HG03457 (cell line): ENCODE data around the gene RAD9A.
A peak's percentile ranks its signal among the peaks of the same experiment; 100 is the strongest.

Experiments used
- ATAC-seq: cut with Tn5 transposase; IDR thresholded peaks from one replicate; pipeline ENCODE4 v1.9.1; 2021; ENCODE audit warnings: moderate number of reproducible peaks; ENCODE audit not compliant: unreplicated experiment

RAD9A gene

DNA sequence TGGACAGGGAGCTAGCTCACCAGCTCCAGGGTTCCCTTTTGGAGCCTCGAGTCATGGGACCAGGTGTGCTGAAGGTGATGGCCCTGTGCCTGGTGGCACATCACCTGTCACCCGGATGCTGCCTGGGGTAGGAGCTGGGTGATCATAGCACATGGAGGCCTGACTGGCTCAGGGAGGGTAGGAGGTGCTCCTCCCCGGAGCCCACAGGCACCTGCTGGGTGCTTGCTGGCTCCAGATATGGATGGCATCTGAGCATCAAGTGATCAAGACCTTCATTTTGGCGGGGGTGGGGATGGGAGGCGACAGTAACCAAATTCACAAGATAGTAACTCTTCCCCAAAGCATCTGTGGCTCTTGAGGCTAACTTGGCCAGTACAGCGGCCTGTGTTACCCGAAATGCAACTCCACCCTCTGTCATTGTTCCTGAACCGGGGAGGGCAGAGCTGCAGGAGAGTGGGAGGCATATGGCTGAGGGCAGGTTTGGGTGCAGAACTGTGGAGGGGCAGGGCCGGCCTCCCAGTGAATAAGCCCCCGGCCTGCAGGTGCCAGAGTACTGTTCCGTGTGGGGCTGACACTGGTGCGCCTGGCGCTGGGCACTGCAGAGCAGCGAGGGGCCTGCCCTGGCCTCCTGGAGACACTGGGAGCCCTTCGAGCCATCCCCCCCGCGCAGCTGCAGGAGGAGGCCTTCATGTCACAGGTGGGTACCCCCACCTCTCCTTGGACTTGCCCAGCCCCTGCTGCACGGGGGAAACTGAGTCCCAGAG is 16.8 kb downstream of the RAD9A start:
- no peak for ATAC-seq

DNA sequence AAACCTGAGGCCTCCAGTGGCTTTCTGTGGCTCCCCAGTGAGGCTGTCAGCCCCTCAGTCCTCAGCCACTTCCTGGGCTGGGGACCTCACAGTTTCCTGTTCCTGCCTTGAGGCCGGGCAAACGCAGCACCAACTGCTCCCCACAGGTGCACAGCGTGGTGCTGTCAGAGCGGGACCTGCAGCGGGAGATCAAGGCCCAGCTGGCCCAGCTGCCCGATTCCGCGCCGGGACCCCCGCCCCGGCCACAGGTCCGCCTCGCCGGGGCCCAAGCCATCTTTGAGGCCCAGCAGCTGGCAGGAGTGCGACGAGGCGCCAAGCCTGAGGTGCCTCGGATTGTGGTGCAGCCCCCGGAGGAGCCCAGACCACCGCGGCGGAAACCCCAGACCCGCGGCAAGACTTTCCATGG is 17.5 kb downstream of the RAD9A start:
- ATAC-seq: no peak

DNA sequence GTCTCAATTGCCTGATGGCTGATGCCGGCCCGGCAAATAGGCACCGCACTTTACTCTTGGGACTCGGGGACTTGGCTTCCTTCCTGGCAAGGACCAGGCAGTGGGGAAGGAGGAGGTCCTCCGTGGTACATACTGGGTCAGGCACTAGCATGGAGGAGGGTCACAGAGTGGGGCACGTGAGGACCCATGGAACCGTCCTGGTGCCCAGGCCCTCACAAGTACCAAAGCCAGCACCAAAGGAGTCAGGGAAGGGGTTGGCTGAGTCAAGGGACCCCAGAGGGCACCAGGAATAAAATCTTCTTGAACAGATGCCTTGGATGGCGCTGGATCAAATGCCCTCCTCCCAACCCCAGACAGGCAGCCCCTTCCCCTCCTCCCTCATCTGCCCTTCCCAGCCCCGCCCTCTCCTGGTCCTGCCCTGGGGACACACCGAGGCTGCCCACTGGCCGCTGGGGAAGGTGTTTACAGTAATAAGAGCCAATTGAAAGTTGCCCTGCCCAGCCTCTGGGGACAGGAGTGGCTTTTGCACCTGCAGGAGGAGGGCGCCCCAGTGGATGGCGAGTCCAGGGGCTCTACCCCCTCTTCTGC is 18.1 kb downstream of the RAD9A start:
- ATAC-seq: no peak

DNA sequence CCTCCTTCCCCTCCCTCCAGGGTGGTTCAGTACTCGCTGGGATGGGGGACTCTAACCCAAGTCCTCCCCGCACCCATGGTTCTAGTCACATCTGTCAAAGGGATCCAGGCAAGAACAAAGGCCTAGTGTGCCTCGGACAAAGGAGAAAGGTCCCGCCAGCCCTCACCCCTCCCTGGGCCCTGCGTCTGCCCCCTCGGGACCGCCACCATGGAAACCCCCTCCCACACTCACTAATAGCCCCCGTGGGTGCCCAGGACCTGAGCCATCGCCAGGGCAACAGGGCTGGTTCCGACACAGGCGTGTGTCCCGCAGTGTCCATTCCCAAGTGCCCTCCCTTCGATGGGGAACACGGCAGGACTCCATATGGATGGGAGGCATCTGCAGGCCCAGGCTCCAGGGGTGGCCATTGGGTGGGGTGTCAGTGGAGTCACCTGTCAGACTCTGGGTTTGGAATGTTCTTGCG is 18.6 kb downstream of the RAD9A start:
- ATAC-seq: no peak

DNA sequence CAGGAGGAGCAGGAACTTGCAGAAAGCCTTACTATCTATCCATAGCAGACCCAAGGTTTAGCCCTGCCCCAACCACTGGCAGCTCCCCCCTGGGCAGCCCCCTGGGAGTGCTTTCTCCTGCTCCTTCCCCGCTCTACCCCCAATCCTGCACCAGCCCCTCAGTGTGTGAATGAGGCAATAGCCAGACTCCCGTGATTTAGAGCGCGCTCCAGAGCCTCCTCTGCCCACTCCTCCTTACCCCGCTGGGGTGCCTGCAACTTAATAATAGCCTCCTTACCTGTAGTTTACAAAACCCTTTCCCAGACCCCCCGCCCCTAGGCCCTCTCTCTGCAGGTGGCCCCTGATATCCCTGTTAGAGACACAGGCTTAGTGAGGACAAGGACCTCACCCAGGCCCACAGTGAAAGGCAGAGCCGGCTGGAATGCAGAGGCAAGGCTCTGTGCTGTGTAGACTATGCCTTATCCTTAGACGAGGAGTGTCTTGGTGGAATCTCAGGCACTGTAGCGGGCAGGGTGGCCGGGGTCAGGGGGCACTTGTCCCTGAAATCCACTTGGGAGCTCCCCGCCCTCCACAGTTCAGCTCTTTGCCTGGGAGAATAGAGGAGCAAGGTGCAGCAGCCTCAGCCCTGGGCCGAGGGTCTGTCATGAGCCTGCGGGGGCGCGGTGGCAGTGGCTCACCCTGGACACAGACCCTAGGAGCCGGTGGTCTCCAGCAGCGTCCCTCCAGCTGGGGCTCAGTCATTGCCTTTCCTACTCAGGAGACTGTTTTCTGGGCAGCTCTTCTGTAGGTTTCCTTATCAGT is 19.4 kb downstream of the RAD9A start:
- no peak for ATAC-seq

DNA sequence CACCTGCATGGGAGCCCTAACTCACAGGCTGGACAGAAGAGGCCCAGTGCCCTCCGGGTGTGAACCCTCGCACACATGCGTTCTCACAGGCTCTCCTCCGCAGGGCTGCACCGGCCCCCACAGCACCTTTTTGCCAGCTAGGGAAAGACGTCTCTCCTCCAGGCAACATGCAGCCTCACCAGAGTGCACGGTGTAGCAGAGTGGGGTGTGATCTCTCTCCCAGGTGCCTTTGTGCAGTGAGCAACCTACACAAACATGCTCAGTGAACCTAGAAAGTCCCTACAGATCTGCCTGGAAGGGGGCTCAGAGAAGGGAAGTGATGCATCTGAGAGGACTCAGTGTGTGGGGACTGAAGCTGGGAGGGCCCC is 20.0 kb downstream of the RAD9A start:
- no peak for ATAC-seq

DNA sequence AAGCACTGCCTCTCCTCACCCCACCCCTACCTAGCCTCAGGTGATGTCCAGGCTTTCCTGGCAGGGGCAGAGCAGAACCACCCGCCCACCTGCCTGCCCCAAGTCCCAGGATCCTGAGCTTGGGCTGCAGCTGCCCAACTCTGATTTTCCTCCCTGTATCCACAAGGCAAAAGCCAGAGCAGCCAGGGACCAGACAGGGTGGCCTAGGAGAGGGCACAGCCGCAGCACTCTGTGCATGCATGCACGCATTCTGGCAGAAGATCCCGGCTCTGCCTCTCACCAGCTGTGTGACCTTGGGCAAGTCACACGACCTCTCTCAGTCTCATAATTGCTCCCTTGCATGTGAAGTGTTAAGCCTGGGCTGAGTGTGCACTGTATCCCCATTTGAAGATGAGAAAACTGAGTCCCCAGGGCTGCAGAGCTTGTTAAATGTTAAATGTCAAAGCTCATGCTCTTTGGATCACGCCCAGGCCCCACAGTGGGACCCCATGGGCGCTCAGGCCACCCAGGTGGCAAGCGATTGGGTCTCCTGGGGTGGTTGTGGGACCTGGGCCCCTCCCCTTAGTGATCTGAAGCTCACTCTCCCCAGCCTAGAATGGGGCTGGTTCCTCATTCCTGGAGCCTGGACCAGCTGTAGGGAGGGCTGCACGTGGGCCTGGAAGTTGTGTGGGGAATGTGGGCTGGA is 20.9 kb downstream of the RAD9A start:
- ATAC-seq: no peak

DNA sequence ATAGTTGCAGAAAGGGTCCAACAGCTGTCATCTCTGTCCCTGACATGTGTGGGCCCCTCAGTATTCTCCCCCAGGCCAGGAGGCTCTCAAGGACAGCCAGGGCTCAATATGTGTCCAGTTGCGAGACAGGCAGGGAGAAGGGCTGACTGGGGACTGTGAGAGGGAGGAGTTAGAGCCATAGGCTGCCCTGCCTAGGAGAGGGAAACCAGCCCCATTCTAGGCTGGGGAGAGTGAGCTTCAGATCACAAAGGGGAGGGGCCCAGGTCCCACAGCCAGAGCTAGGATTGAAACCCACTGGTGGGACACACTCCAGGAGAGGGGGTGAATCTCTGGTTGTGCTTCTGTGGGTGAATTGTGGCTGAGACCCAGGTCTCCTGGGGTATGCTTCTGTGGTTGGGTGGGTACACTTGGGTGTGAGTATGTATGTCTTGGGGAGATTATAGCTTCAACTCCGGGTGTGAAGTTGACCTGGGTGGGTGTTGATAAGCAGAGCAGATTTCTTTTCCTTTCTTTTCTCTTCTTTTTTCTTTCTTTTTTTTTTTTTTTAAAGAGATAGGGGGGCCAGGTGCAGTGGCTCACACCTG is 21.6 kb downstream of the RAD9A start:
- no peak for ATAC-seq

DNA sequence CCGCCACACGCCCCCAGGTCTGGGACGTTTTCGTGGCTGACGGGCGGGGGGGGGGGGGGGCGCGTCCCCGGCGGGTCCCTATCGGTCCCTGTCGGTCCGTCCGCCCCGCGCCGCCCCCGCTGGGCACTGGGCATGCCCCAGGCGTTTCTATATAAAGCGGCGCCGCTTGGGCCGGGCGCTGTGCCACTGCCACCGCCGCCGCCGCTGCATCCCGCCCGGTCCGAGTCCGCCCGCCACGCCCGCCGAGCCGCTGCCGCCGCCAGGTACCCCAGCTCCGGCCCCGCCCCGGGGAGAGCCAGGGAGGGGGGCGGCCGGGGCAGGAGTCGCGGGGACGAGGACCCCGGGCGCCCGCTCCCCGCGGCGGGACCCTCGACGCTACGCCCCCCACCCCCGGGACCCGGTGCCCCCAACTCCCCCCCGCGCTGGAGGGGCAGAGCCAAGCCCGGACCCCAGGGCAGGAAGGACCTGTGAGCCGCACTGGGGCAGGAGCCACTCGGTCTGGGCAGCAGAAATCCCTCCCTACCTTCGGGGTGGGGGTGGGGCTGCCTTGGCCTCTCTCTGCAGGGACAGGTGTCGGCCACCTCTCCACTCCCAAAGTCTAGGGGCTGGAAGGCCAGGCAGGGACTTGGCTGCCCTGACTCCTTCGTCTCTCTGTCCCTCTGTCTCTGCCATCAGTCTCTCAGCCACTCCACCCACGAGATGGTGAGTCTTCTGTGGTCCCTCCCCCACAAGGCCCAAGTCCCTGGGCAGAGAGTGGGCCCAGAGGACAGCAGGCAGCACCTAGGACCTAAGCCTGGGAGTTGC is 23.9 kb downstream of the RAD9A start, which contains the start of gene CARNS1:
Gene CARNS1 (plus strand): TSS at position 178 of the 804 bp plus-strand sequence. CDS start 522 bp downstream, at position 700.
- ATAC-seq: no peak

DNA sequence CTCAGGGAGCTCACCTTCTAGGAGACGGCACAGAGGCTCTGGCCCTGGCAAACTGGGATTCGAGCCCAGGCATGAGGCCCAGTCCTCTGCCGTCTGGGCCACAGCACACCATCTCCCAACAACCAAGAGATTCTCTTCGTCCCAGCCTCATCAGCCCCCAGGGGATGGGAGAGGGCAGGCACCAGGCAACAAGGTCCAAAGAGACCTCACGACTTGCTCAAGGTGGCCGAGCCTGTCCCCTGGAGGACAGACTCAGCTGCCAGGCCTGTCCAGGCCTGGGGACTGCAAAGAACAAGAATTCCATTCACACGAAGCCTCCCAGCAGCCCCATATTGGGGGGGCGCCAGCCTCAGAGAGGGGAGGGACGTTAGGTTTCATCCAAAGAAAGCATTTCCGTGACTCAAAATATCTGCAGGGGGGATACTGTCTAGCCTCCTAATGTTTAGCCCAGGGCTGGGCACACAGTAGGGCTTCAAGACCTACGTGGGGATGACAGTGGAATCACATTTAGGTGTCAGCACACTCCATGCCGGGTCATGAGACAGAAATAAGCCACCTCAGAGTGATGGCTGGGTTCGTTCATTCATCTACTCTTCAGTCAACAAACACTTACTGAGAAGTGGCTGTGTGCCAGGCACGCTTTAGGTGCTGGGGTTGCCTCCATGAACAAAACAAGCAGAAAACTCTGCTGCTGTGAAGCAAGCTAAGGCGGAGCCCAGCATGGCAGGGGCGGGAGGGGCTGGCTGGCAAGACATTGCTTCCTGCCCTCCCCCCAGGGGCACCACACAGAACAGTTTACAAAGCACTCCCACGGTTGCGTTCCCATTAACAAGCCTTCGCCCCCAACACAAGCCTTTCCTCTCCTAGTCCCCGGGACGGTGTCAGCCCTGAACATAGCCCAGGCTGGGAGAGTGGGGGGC is 24.9 kb downstream of the RAD9A start:
- no peak for ATAC-seq

DNA sequence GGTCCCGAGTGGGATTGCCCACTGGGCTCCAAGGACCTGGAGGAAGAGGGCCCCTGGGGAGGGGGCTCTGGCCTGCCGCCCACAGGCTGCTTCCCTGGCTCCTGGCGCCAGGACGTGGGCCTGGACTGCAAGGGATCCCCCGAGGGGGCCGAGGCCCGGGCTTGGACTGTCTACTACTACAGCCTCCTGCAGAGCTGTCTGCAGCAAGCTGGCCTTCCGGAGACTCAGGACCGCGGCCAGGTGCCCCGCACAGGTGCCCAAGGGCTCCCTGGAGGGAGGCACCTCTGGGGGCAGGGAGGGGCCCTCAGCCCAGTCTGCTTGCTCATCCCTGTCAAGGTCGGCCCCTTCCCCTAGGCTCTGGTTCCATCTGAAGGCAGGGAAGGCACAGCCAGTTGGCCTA is 25.6 kb downstream of the RAD9A start:
- no peak for ATAC-seq

DNA sequence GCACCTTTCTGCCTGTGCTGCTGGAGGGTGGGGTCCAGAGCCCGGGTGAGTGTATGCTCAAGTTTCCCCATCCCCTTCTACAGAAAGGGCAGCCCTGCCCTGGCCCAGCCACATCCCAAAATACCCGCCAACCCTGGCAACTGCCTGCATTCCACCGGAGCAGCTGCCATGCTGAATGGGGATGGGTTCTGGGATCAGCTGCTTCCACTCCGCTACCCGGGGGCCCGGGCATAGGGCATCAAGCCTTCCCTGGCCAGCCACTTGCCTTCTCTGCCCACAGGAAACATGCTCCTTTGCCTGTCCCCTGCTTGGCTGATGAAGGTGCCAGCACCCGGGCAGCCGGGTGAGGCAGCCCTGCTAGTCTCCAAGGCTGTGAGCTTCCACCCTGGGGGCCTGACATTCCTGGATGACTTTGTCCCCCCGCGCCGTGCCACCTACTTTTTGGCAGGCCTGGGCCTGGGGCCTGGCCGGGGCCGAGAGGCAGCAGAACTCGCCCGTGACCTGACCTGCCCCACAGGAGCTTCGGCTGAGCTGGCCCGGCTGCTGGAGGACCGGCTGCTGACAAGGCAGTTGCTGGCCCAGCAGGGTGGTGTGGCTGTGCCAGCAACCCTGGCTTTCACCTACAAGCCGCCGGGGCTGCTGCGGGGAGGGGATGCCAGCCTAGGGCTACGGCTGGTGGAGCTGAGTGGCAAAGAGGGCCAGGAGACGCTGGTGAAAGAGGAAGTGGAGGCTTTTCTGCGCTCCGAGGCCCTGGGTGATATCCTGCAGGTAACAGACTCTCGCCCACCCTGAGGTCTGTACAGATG is 26.9 kb downstream of the RAD9A start:
- ATAC-seq: no peak

DNA sequence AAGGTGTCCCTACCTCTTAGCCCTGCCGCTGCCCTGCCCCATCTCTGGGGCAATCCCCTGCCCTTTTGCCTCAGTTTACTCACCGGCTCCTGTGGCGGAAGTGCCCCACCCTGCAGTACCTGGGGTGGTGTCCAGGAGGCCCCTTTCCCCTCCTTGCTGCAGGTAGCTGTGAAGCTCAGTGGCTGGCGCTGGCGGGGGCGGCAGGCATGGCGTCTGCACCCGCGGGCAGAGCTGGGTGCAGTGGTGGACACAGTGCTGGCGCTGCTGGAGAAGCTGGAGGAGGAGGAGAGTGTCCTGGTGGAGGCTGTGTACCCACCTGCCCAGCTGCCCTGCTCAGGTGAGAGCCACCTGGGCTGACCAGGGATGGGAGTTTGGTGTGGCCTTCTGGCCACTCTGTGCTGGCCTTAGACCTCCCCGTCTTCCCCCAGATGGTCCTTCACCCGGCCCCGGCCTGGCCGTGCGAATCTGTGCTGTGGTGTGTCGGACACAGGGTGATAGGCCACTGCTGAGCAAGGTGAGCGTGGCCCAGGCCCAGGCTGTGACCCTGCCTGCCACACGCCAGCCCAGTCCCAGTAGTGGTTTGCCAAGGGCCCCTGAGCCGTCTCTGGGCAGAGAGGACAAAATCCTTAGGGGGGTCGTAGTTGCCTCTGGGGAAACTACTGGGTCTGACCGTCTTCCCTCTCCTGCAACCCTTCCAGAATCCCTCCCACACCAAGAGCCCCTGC is 27.7 kb downstream of the RAD9A start:
- no peak for ATAC-seq

DNA sequence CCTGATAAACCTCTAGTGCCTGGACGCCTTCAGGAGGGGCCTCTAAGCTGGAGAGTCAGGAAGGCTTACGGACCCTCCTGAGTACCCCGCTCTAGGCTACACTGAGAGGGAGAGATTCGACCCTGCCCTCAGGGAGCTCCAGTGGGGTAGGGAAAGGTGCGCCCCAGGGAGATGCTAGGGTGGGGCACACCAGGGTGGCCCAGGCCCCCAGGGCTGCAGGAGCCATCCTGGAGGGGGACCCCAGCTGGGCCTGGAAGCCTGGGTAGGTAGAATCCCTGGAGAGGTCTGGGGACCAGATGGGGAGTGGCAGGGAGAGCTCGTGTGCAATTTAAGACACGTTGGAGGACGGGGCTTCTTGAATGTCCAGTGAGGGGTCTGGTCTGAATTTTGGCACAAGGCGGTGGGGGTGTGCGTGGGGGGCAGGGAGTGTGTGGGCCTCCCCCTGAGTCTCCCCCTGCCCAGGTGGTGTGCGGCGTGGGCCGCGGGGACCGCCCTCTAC is 28.4 kb downstream of the RAD9A start:
- ATAC-seq: no peak

DNA sequence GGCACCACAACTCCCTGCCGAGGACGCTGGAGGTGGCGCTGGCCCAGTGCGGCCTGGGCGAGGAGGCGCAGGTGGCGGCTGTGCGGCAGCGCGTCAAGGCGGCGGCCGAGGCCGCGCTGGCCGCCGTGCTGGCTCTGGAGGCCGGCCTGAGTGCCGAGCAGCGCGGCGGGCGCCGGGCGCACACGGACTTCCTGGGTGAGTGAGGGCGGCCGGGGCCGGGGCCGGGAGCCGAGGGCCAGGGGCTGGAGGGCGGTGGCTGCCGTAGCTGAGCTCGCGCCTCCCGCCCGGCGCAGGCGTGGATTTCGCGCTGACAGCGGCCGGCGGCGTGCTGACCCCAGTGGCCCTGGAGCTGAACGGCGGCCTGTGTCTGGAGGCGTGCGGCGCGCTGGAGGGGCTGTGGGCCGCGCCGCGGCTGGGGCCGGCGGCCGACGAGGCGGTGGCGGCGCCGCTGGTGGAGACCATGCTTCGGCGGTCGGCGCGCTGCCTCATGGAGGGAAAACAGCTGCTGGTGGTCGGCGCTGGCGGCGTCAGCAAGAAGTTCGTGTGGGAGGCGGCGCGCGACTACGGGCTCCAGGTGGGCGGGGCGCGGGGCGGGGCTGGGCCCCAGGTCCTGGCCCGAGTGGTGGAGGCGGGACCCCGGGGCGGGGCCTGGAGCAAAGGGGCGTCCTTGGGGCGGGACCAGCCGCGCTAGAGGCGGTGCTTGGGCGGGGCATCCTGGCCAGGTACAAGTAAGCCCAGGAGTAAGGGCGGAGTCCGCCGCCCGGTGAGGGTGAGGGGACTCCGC is 29.1 kb downstream of the RAD9A start:
- ATAC-seq: peak; percentile 64

DNA sequence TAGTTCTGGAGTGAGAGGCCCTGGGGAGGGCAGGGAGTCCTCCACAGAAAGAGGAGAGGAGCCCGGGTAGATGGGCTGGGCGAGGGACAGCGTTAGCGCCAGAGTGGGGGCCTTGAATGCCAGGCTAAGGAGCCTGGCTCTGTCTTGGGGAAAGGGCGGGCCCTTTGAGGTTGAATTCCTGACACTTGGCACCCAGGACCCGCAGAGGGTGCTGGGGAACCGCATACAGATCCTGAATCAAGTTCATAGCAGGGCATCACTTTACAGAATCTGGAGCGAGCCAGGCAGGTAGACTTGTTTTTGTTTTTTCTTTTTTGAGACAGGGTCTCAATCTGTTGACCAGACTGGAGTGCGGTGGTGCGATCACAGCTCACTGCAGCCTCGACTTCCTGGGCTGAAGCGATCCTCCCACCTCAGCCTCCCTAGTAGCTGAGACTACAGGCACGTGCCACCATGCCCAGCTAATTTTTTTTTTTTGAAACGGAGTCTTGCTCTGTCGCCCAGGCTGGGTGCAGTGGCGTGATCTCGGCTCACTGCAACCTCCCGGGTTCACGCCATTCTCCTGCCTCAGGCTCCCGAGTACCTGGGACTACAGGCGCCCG is 29.7 kb downstream of the RAD9A start:
- ATAC-seq: no peak
